Gastrocnemius medialis (tissue), 4 donors: ENCODE measurements around the gene EDN1.

Experiments
- POLR2A ChIP-seq, 2 donors: fragments of 450-650 bp; IDR thresholded peaks; one replicate each; pipeline ENCODE4 v1.6.1; 2017; ENCODE audit warnings: antibody characterized with exemption in 2 of 2, mild to moderate bottlenecking in 2 of 2, moderate library complexity in 2 of 2
- TF ChIP-seq, protein P1 (sequence below), 5 experiments: fragments of 450-650 bp in 3 of 5; fragments of 200-600 bp in 2 of 5; sonication (generic) in 2 of 5; IDR thresholded peaks in 4 of 5; conservative IDR thresholded peaks in 1 of 5; 1 replicate in 4 of 5; 2 replicates in 1 of 5; pipeline ENCODE4 v1.5.1; 2016 to 2019; ENCODE audit warnings: antibody characterized with exemption in 5 of 5, mild to moderate bottlenecking in 3 of 5, moderate library complexity in 3 of 5

DNA sequence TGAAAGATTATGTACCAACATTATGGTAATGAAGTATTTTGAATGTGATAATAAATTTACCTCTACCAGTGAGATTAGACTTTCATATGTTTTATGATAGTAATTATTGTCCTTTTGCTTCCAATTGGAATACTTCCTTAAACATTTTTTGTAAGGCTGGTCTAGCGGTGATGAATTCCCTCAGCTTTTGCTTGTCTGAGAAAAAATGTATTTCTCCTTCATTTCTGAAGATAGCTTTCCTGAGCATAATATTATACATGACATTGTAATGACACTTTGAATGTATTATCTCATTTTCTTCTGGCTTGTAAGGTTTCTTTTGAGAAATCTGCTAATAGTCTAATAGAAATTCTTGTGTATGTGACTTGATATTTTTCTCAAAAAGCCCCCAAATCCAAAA lies 18.6 kb upstream of the EDN1 start:
- TF ChIP-seq, protein P1, sequence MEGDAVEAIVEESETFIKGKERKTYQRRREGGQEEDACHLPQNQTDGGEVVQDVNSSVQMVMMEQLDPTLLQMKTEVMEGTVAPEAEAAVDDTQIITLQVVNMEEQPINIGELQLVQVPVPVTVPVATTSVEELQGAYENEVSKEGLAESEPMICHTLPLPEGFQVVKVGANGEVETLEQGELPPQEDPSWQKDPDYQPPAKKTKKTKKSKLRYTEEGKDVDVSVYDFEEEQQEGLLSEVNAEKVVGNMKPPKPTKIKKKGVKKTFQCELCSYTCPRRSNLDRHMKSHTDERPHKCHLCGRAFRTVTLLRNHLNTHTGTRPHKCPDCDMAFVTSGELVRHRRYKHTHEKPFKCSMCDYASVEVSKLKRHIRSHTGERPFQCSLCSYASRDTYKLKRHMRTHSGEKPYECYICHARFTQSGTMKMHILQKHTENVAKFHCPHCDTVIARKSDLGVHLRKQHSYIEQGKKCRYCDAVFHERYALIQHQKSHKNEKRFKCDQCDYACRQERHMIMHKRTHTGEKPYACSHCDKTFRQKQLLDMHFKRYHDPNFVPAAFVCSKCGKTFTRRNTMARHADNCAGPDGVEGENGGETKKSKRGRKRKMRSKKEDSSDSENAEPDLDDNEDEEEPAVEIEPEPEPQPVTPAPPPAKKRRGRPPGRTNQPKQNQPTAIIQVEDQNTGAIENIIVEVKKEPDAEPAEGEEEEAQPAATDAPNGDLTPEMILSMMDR (IDR thresholded peaks at IDR 0.05 in 4 of 5, conservative IDR thresholded peaks at IDR 0.05 in 1 of 5), result no peak
- no peak for TF ChIP-seq POLR2A (IDR thresholded peaks at IDR 0.05)
